Adrenal gland (tissue), 19 donors: ENCODE data around the gene PEA15. TPM values are rescaled to one million over a fixed set of nuclear protein-coding genes. Genes with fewer than 3 reads are reported as not detected.

Source experiments
- DNase-seq, 7 donors: peaks; one replicate each; pipeline ENCODE4 v3.0.0-alpha.2; 2019 to 2020
- H3K27ac ChIP-seq, 5 donors: fragments of 200-600 bp; sonication (generic) in 4 of 5; 1 replicate in 3 of 5; 2 replicates in 2 of 5; pipeline versions ENCODE4 v1.5.1 to v1.8.0; 2016 to 2020; ENCODE audit warnings: mild to moderate bottlenecking in 1 of 5
- H3K27me3 ChIP-seq: fragments of 200-600 bp; 2 replicates; pipeline ENCODE4 v1.8.0; 2021
- H3K36me3 ChIP-seq, 2 donors: fragments of 200-600 bp; replicated peaks in 1 of 2; 1 replicate in 1 of 2; 2 replicates in 1 of 2; pipeline versions ENCODE4 v1.5.1 to v1.8.0; 2018 to 2022
- H3K4me1 ChIP-seq, 2 donors: fragments of 200-600 bp; replicated peaks in 1 of 2; 1 replicate in 1 of 2; 2 replicates in 1 of 2; pipeline versions ENCODE4 v1.5.1 to v1.8.0; 2018 to 2021
- H3K4me3 ChIP-seq, 4 donors: fragments of 200-600 bp; sonication (generic) in 3 of 4; one replicate each; pipeline ENCODE4 v1.5.1; 2016 to 2018
- H3K9me3 ChIP-seq, 3 donors: fragments of 200-600 bp; sonication (generic) in 1 of 3; replicated peaks in 1 of 3; 1 replicate in 2 of 3; 2 replicates in 1 of 3; pipeline versions ENCODE4 v1.5.1 to v1.8.0; 2016 to 2021
- CTCF ChIP-seq, 6 experiments: fragments of 450-650 bp in 4 of 6; fragments of 200-600 bp in 2 of 6; sonication (generic) in 1 of 6; IDR thresholded peaks; 1 replicate in 5 of 6; 2 replicates in 1 of 6; pipeline versions ENCODE4 v1.5.1 to v1.8.0; 2016 to 2021; ENCODE audit warnings: antibody characterized with exemption in 6 of 6, mild to moderate bottlenecking in 2 of 6, moderate library complexity in 1 of 6
- POLR2A ChIP-seq, 2 donors: fragments of 450-650 bp; IDR thresholded peaks; one replicate each; pipeline ENCODE4 v1.6.1; 2017; ENCODE audit warnings: antibody characterized with exemption in 2 of 2, mild to moderate bottlenecking in 2 of 2, moderate library complexity in 1 of 2
- whole genome bisulfite sequencing, 4 donors: extraction: QIAGEN DNeasy Blood & Tissue Kit in 2 of 4; methylation state at CpG; one replicate each; pipeline versions ENCODE4 v1.1.5 to v1.1.7; 2013 to 2017; 5-methylcytosine and 5-hydroxymethylcytosine counted together
- intact Hi-C, 2 donors: fragments of 100-400 bp; cut with DNase I; formaldehyde crosslinking; loops; one replicate each; pipeline versions ENCODE4 v1.14.1 to v1.15.0; 2022 to 2023
- long read RNA-seq, 10 donors: library from polyadenylated mRNA in 3 of 10; unstranded in 2 of 10; stranded (forward) in 1 of 10; transcript quantifications; one replicate each; pipeline ENCODE4 v2.0.0 and lab custom pipeline, GENCODE V29; 2021 to 2026
- polyA plus RNA-seq, 3 donors: library from polyadenylated mRNA; stranded (reverse); fragments of 200-250 nt in 2 of 3; fragments of 350-450 nt in 1 of 3; fragmentation: Illumina TruSeq in 1 of 3; extraction: RNeasy Lipid Tissue Mini Kit (QIAGEN cat#74804) in 1 of 3; gene quantifications; one replicate each; pipeline ENCODE4 v1.2.3, GENCODE V29; 2013 to 2014
- total RNA-seq, 9 donors: library from RNA; depleted of rRNA in 4 of 9; stranded (reverse); fragments of >200 nt in 4 of 9; fragments of 120-200 nt in 1 of 9; fragmentation: NEBNext Ultra II Directional in 1 of 9; extraction: Animal tissue kit (Norgen Biotek cat#: 25700) in 1 of 9; gene quantifications; one replicate each; pipeline versions ENCODE4 v1.1.0 to v1.2.4, GENCODE V29; 2013 to 2023
- donor health status: healthy with polysubstance abuse.
- donor health status: Bipolar disorder and iron deficiency.
- donor health status: DM: yes; HTN: yes; CAD: no.
- donor health status: DM: no; HTN: no; CAD: no.
- donor health status: DM: no; HTN: no; CAD: no.
- donor health status: DM: yes; HTN: yes; CAD: no.

The PEA15 gene
- total RNA-seq: 100 to 1,000 TPM in 4 of 9 donors, 10 to 100 TPM in 5; 40.6 to 163 (median 92.3) TPM
- polyA plus RNA-seq: 100 to 1,000 TPM; 120 to 445 (median 162) TPM
- long read RNA-seq, donor 1, transcript PEA15-201 (4 exons, 2,471 nt): major isoform, 53 of 111 reads
- long read RNA-seq, donor 1, partial matches to known transcripts: 56 of 111 reads
- long read RNA-seq, donor 1, other reads (novel, unspliced or antisense): 0 of 111 reads
- long read RNA-seq, donor 2, transcript PEA15-201 (4 exons, 2,471 nt): major isoform, 27 of 55 reads
- long read RNA-seq, donor 2, partial matches to known transcripts: 25 of 55 reads
- long read RNA-seq, donor 2, other reads (novel, unspliced or antisense): 0 of 55 reads
- long read RNA-seq, donor 3, transcript PEA15-201 (4 exons, 2,471 nt): major isoform, 49 of 93 reads
- long read RNA-seq, donor 3, partial matches to known transcripts: 41 of 93 reads
- long read RNA-seq, donor 3, other reads (novel, unspliced or antisense): 0 of 93 reads
- long read RNA-seq, donor 4, partial matches to known transcripts: 0 of 4 reads
- long read RNA-seq, donor 4, other reads (novel, unspliced or antisense): 1 of 4 reads
- long read RNA-seq, donor 5, transcript PEA15-201 (4 exons, 2,471 nt): major isoform, 46 of 61 reads
- long read RNA-seq, donor 5, partial matches to known transcripts: 13 of 61 reads
- long read RNA-seq, donor 5, other reads (novel, unspliced or antisense): 1 of 61 reads
- long read RNA-seq, donor 6, transcript PEA15-201 (4 exons, 2,471 nt): major isoform, 5 of 7 reads
- long read RNA-seq, donor 6, partial matches to known transcripts: 0 of 7 reads
- long read RNA-seq, donor 6, other reads (novel, unspliced or antisense): 2 of 7 reads
- long read RNA-seq, donor 7, transcript PEA15-201 (4 exons, 2,471 nt): major isoform, 25 of 55 reads
- long read RNA-seq, donor 7, partial matches to known transcripts: 28 of 55 reads
- long read RNA-seq, donor 7, other reads (novel, unspliced or antisense): 0 of 55 reads
- long read RNA-seq, donor 8, transcript PEA15-201 (4 exons, 2,471 nt): major isoform, 74 of 117 reads
- long read RNA-seq, donor 8, partial matches to known transcripts: 42 of 117 reads
- long read RNA-seq, donor 8, other reads (novel, unspliced or antisense): 0 of 117 reads
- long read RNA-seq, donor 9, transcript PEA15-201 (4 exons, 2,471 nt): major isoform, 32 of 64 reads
- long read RNA-seq, donor 9, partial matches to known transcripts: 32 of 64 reads
- long read RNA-seq, donor 9, other reads (novel, unspliced or antisense): 0 of 64 reads
- long read RNA-seq, donor 10, transcript PEA15-201 (4 exons, 2,471 nt): major isoform, 22 of 48 reads
- long read RNA-seq, donor 10, partial matches to known transcripts: 26 of 48 reads
- long read RNA-seq, donor 10, other reads (novel, unspliced or antisense): 0 of 48 reads

GRCh38 chr1:160205242-160206035, at the start of gene PEA15:
TSS of gene PEA15 (plus strand) at chr1:160205384. CDS start at chr1:160211545, 6,161 bp downstream.
- 1 to 4% (median 1%) methylated on average over 7 to 76 of the region's 76 CpGs for WGBS, 4 donors
- H3K27me3 ChIP-seq: no peaks in the 10 kb centered on the region
- peaks cover 16 to 51% of the 10 kb centered on the region in 2 donors for H3K4me1 ChIP-seq
- intact Hi-C loops: loop anchor here in 1 of 2 donors (5.0 kb wide), 1 partner anchor 52 kb away; no protein-coding TSS in a partner anchor
- H3K27ac ChIP-seq: peak within 1 kb of the TSS; percentile 59 to 96 (median 78)
- no peaks in the 10 kb centered on the region for H3K9me3 ChIP-seq
- H3K36me3 ChIP-seq: peaks cover 0 to 3% of the 10 kb centered on the region in 2 donors
- peak; percentile 72 to 75 for TF ChIP-seq POLR2A (IDR thresholded peaks at IDR 0.05)
- TF ChIP-seq CTCF (IDR thresholded peaks at IDR 0.05): no peak
- DNase-seq: peak; percentile 56 to 81 (median 73)
- peak within 1 kb of the TSS in 3 of 4 donors; percentile 42 to 85 (median 74) for H3K4me3 ChIP-seq

- Histone ChIP-seq H3K27ac (no peak overlapping the region), H3K4me3 (no peak overlapping the region), H3K36me3 (no peaks in the 10 kb centered on the region), H3K9me3 (no peaks in the 10 kb centered on the region), H3K27me3 (no peaks in the 10 kb centered on the region), H3K4me1 (no peaks in the 10 kb centered on the region)
- no peak for DNase-seq
- intact Hi-C loops: no loop called here
- WGBS, 4 donors: 75 to 84% (median 81%) methylated on average over 5 of the region's 5 CpGs
- TF ChIP-seq POLR2A (IDR thresholded peaks at IDR 0.05): no peak
- no peak for TF ChIP-seq CTCF (IDR thresholded peaks at IDR 0.05)
Observed at GRCh38 chr1:160156361-160156760, 48.8 kb upstream of the PEA15 start.

GRCh38 chr1:160157174-160157573, 48.0 kb upstream of the PEA15 start:
- H3K27ac ChIP-seq: no peak overlapping the region
- WGBS, 4 donors: 73 to 92% (median 78%) methylated on average over 4 of the region's 4 CpGs
- DNase-seq: no peak

More at GRCh38 chr1:160157174-160157573, 48.0 kb upstream of the PEA15 start:
- Histone ChIP-seq H3K9me3 (no peaks in the 10 kb centered on the region), H3K4me3 (no peak overlapping the region), H3K27me3 (no peaks in the 10 kb centered on the region), H3K4me1 (no peaks in the 10 kb centered on the region), H3K36me3 (no peaks in the 10 kb centered on the region)
- no peak for TF ChIP-seq CTCF (IDR thresholded peaks at IDR 0.05)
- no peak for TF ChIP-seq POLR2A (IDR thresholded peaks at IDR 0.05)
- intact Hi-C loops: no loop called here
